Transverse colon (tissue), 4 donors: Measurements from ENCODE around the gene PRKCB. TPM values are rescaled to one million over a fixed set of nuclear protein-coding genes. Genes with fewer than 3 reads are reported as not detected.

Experiments
- DNase-seq: peaks from one replicate; pipeline ENCODE4 v3.0.0-alpha.2; 2019
- H3K27ac ChIP-seq, 4 donors: fragments of 200-600 bp; sonication (generic); 2 replicates each; pipeline ENCODE4 v1.5.1; 2016 to 2018; ENCODE audit warnings: inconsistent platforms in 4 of 4
- H3K27me3 ChIP-seq: fragments of 200-600 bp; sonication (generic); 2 replicates; pipeline ENCODE4 v1.5.1; 2017; ENCODE audit warnings: inconsistent platforms
- H3K36me3 ChIP-seq, 4 donors: fragments of 200-600 bp; sonication (generic); 2 replicates each; pipeline ENCODE4 v1.5.1; 2017 to 2019; ENCODE audit warnings: inconsistent platforms in 4 of 4
- H3K4me1 ChIP-seq, 4 donors: fragments of 200-600 bp; sonication (generic); 2 replicates each; pipeline ENCODE4 v1.5.1; 2017 to 2020; ENCODE audit warnings: inconsistent platforms in 4 of 4
- H3K4me3 ChIP-seq, 4 donors: fragments of 200-600 bp; sonication (generic); 1 replicate in 1 of 4; 2 replicates in 3 of 4; pipeline versions ENCODE4 v1.5.1 to v1.6.1; 2017 to 2019; ENCODE audit warnings: inconsistent platforms in 4 of 4
- H3K9me3 ChIP-seq, 2 donors: fragments of 200-600 bp; sonication (generic); 2 replicates each; pipeline ENCODE4 v1.5.1; 2017 to 2019; ENCODE audit warnings: inconsistent platforms in 2 of 2
- EP300 ChIP-seq: sonication (generic); formaldehyde crosslinking; IDR thresholded peaks from one replicate; pipeline ENCODE4 v1.6.1; 2017; ENCODE audit warnings: antibody characterized with exemption, low read depth
- POLR2A ChIP-seq: fragments of 450-650 bp; IDR thresholded peaks from one replicate; pipeline ENCODE4 v1.6.1; 2016; ENCODE audit warnings: antibody characterized with exemption, mild to moderate bottlenecking, moderate library complexity
- POLR2AphosphoS5 ChIP-seq, 3 donors: sonication (generic); formaldehyde crosslinking; IDR thresholded peaks; one replicate each; pipeline ENCODE4 v1.6.1; 2016; ENCODE audit warnings: antibody characterized with exemption in 3 of 3
- WGBS, 2 donors: methylation state at CpG; one replicate each; pipeline ENCODE4 v1.1.5; 2018; ENCODE audit warnings: low coverage in 1 of 2; 5-methylcytosine and 5-hydroxymethylcytosine counted together
- in situ Hi-C, 4 donors: fragments of 200-750 bp; cut with MboI; loops; one replicate each; pipeline versions ENCODE4 v1.15.0 to v1.15.1; 2017; ENCODE audit warnings: low sequenced_read_pairs in 3 of 4, low pct_ligation_motif_present in 1 of 4, low pct_unique_long_range_greater_than_20kb in 1 of 4
- intact Hi-C: fragments of 100-400 bp; cut with DNase I; formaldehyde crosslinking; loops from one replicate; pipeline ENCODE4 v1.15.1; 2023; ENCODE audit warnings: low total_unique reads
- total RNA-seq, 4 donors: library from RNA; depleted of rRNA; stranded (reverse); fragments of >200 nt; gene quantifications; one replicate each; pipeline ENCODE4 v1.1.0, GENCODE V29; 2016
- TF ChIP-seq, protein P1 (sequence below), 5 experiments: fragments of 200-600 bp in 3 of 5; fragments of 450-650 bp in 2 of 5; sonication (generic) in 3 of 5; IDR thresholded peaks; 1 replicate in 2 of 5; 2 replicates in 3 of 5; pipeline ENCODE4 v1.5.1; 2016 to 2017; ENCODE audit warnings: antibody characterized with exemption in 5 of 5, inconsistent platforms in 3 of 5, mild to moderate bottlenecking in 2 of 5, moderate library complexity in 1 of 5

PRKCB gene
- total RNA-seq, 4 donors from 2014 or later, result 9.0 to 28.3 (median 15.2) TPM

DNA sequence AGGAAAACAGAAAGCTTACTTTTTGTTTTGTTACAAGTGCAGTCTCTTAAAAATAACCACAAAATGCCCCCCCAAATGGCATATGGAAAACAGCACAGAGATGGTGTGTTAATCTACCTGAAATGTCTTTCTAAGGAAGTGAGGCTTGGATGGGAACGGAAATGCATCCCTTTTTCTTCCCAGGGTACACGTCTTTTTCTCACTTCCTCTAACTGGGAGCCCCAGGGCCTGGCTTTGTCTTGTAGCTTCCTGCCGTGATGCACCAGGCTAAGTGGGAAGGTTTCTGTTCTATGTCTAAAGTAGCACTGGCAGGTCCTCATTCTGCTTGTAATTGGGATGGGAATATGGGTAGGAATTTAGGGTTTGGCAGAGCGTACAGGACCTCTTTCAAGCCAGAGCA, 367.9 kb downstream of the PRKCB start:
- intact Hi-C loops, result no loop called here
- 62 to 63% methylated on average over 3 to 4 of the region's 4 CpGs for WGBS, 2 donors
- no peak for DNase-seq
- H3K36me3 ChIP-seq, result no peaks in the 10 kb centered on the region
- H3K27me3 ChIP-seq, result no peaks in the 10 kb centered on the region
- H3K4me1 ChIP-seq, result no peaks in the 10 kb centered on the region
- in situ Hi-C loops, result no loop called here
- H3K9me3 ChIP-seq, result no peaks in the 10 kb centered on the region
- H3K4me3 ChIP-seq, result no peak overlapping the region
- TF ChIP-seq POLR2A, result no peak
- TF ChIP-seq EP300, result no peak
- TF ChIP-seq POLR2AphosphoS5 (IDR thresholded peaks at IDR 0.05), result no peak
- TF ChIP-seq, protein P1, sequence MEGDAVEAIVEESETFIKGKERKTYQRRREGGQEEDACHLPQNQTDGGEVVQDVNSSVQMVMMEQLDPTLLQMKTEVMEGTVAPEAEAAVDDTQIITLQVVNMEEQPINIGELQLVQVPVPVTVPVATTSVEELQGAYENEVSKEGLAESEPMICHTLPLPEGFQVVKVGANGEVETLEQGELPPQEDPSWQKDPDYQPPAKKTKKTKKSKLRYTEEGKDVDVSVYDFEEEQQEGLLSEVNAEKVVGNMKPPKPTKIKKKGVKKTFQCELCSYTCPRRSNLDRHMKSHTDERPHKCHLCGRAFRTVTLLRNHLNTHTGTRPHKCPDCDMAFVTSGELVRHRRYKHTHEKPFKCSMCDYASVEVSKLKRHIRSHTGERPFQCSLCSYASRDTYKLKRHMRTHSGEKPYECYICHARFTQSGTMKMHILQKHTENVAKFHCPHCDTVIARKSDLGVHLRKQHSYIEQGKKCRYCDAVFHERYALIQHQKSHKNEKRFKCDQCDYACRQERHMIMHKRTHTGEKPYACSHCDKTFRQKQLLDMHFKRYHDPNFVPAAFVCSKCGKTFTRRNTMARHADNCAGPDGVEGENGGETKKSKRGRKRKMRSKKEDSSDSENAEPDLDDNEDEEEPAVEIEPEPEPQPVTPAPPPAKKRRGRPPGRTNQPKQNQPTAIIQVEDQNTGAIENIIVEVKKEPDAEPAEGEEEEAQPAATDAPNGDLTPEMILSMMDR (IDR thresholded peaks at IDR 0.05), result no peak
- no peak overlapping the region for H3K27ac ChIP-seq

DNA sequence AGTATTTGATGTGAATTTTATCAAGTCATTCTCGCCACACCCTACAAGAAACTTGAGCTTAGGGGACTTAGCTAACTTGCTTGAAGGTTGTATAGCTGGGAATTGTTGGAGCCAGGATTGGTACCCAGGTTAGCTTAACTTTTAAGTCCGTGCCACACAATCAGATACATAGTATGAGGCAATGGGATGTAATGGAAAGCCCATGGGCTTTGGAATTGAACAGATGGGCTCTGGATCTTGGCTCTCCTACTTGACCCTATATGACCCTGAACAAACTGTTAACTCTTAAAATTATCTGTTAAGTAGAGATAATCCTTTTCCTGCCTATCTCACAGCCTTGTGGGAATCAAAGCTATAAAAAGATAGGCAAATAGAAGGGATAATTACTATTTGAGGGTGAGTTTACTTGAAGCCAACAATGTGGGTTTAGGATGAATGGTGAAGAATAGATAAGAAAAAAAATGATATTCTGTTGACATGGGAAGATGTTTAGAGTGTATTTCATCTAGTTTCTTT, 368.4 kb downstream of the PRKCB start:
- Histone ChIP-seq H3K27ac (no peak overlapping the region), H3K4me3 (no peak overlapping the region), H3K9me3 (no peaks in the 10 kb centered on the region), H3K4me1 (no peaks in the 10 kb centered on the region), H3K27me3 (no peaks in the 10 kb centered on the region), H3K36me3 (no peaks in the 10 kb centered on the region)
- TF ChIP-seq EP300, result no peak
- intact Hi-C loops (no loop called here), in situ Hi-C loops (no loop called here)
- WGBS, 2 donors, result 91% methylated on average over 2 of the region's 2 CpGs; no CpG with 5 or more reads in 1 of the 2 donors
- DNase-seq, result no peak

DNA sequence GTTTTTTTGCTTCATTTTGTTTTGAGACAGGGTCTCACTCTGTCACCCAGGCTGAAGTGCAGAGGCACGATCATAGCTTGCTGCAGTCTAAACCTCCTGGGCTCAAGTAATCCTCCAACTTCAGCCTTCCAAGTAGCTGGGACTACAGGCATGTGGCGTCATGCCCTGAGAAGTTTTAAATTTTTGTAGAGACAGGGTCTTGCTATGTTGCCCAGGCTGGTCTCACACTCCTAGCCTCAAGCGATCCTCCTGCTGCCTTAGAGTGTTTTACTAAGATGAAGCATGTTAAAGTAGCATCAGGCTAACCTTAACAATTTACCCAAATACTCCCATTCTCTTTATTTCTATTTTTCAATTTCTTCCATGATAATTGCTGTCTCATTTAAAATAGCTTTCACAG, 371.1 kb downstream of the PRKCB start:
- DNase-seq, result no peak
- intact Hi-C loops, result no loop called here
- 83% methylated on average over 3 of the region's 3 CpGs; no CpG with 5 or more reads in 1 of the 2 donors for WGBS, 2 donors

DNA sequence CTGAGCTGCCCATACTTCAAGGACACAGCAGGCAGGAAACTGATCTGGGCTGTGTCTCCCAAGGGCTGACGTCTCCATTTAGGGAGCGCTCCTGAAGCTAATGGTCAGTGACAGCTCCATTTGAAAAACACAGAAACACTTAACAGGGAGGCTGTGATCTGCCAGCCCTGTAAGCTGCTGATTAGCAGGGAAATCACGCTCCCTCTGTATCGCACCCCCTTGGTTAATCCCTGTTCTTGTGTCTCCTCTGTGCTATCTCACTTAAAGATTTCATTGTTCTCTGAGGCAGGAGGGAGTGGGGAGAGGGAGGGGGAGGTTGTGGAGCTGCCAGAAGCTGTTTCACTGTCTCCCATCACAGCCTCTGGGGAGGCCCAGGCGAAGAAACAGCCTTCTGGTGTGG, 372.9 kb downstream of the PRKCB start:
- no peak for DNase-seq
- intact Hi-C loops (no loop called here), in situ Hi-C loops (no loop called here)
- no peaks in the 10 kb centered on the region for H3K36me3 ChIP-seq
- no peaks in the 10 kb centered on the region for H3K27me3 ChIP-seq
- H3K27ac ChIP-seq, result peak overlapping the region in 1 of 4 donors; percentile 12
- no peaks in the 10 kb centered on the region for H3K9me3 ChIP-seq
- TF ChIP-seq POLR2A (no peak), EP300 (no peak), POLR2AphosphoS5 (IDR thresholded peaks at IDR 0.05) (no peak)
- TF ChIP-seq, protein P1 (IDR thresholded peaks at IDR 0.05), result no peak
- H3K4me1 ChIP-seq, result no peaks in the 10 kb centered on the region
- no peak overlapping the region for H3K4me3 ChIP-seq
- 57 to 64% methylated on average over 2 to 5 of the region's 5 CpGs for WGBS, 2 donors

More for the DNA sequence above, 371.1 kb downstream of the PRKCB start:
- no peak for TF ChIP-seq EP300
- TF ChIP-seq, protein P1 (IDR thresholded peaks at IDR 0.05), result no peak
- no peak for TF ChIP-seq POLR2A
- TF ChIP-seq POLR2AphosphoS5 (IDR thresholded peaks at IDR 0.05), result no peak
- H3K36me3 ChIP-seq, result no peaks in the 10 kb centered on the region
- no peak overlapping the region for H3K27ac ChIP-seq
- no peaks in the 10 kb centered on the region for H3K9me3 ChIP-seq
- no peaks in the 10 kb centered on the region for H3K27me3 ChIP-seq
- no peaks in the 10 kb centered on the region for H3K4me1 ChIP-seq
- in situ Hi-C loops, result no loop called here
- no peak overlapping the region for H3K4me3 ChIP-seq

DNA sequence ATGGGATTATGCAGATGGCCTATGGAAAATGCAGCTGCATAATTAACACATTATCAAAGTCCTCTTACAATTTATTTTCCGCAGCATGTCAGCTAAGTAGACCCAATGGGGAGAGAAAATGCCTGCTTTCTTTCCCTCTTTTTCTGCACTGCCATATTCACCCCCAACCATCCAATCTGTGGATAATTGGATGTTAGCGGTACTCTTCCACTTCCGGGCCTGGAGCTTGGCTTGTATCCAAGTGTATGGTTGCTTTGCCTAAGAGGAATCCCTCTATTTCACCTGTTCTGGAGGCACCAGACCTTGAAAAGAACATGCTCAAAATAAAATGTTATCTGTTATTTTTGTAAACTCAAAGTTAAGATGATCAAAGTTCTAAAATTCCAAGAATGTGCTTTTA, 379.2 kb downstream of the PRKCB start:
- in situ Hi-C loops, result no loop called here
- Histone ChIP-seq H3K27ac (no peak overlapping the region), H3K27me3 (no peaks in the 10 kb centered on the region), H3K36me3 (no peaks in the 10 kb centered on the region), H3K4me1 (no peaks in the 10 kb centered on the region), H3K9me3 (no peaks in the 10 kb centered on the region), H3K4me3 (no peak overlapping the region)
- DNase-seq, result no peak
- no peak for TF ChIP-seq POLR2AphosphoS5 (IDR thresholded peaks at IDR 0.05)
- TF ChIP-seq, protein P1 (IDR thresholded peaks at IDR 0.05), result no peak
- no peak for TF ChIP-seq EP300
- TF ChIP-seq POLR2A, result no peak
- 71 to 85% methylated on average over 2 to 3 of the region's 3 CpGs for WGBS, 2 donors
- intact Hi-C loops, result no loop called here
